Measurements from ENCODE around the gene ST6GALNAC6.

The ST6GALNAC6 gene, protein sequence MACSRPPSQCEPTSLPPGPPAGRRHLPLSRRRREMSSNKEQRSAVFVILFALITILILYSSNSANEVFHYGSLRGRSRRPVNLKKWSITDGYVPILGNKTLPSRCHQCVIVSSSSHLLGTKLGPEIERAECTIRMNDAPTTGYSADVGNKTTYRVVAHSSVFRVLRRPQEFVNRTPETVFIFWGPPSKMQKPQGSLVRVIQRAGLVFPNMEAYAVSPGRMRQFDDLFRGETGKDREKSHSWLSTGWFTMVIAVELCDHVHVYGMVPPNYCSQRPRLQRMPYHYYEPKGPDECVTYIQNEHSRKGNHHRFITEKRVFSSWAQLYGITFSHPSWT

GRCh38 chr9:127899128-127899943 lies at the start of gene ST6GALNAC6:
Gene ST6GALNAC6, minus strand, starts transcription at chr9:127899603. Its CDS starts 1,622 bp downstream, at chr9:127897981.
- DNase-seq: peak; percentile 76 to 83

GRCh38 chr9:127947841-127948710 lies 48.7 kb upstream of the ST6GALNAC6 start:
- no peak for DNase-seq

DNA sequence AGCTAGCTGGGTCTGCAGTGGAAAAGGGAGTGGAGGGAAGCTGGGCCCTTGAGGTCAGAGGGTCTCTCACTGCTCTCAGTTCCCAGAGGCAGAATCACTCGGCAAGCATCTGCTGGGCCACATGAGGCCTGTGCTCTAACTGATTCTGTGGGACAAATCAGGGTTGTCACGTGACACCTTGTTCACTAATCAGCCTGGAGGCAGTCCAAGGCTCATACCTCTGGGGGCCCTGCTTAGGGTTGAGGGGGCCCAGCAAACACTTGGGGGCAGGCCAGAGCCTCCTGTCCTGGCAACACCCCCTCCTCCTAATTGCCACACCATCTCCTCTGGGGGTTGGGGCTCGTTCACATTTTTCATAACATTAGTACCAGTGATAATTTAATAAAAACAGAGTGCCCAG lies 47.3 kb upstream of the ST6GALNAC6 start:
- no peak for DNase-seq

- DNase-seq: no peak
Observed at GRCh38 chr9:127945942-127946341, 46.5 kb upstream of the ST6GALNAC6 start.

DNA sequence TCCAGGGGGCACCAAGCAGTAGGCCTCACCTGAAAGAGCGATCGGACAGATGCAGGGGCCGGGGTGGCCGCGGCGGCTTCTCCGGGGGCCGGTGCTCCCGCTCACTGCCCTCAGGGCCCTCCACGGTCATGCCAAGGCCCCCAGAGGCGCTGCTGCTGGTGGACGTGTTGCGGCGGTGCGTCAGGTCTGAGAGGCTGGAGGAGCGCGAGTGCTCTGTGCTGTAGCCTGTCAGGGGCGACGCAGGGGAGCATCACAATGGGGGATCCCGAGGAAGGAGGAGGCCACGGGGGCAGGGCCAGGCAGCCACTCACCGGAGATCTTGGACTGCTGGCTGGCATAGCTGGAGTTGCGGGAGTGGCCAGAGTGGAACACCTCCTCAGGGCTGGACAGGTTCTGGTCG lies 45.9 kb upstream of the ST6GALNAC6 start:
- DNase-seq: no peak

- no peak for DNase-seq
Observed at GRCh38 chr9:127944586-127945218, 45.3 kb upstream of the ST6GALNAC6 start.

GRCh38 chr9:127943731-127944144 lies 44.3 kb upstream of the ST6GALNAC6 start:
- DNase-seq: peak; percentile 86 to 89

DNA sequence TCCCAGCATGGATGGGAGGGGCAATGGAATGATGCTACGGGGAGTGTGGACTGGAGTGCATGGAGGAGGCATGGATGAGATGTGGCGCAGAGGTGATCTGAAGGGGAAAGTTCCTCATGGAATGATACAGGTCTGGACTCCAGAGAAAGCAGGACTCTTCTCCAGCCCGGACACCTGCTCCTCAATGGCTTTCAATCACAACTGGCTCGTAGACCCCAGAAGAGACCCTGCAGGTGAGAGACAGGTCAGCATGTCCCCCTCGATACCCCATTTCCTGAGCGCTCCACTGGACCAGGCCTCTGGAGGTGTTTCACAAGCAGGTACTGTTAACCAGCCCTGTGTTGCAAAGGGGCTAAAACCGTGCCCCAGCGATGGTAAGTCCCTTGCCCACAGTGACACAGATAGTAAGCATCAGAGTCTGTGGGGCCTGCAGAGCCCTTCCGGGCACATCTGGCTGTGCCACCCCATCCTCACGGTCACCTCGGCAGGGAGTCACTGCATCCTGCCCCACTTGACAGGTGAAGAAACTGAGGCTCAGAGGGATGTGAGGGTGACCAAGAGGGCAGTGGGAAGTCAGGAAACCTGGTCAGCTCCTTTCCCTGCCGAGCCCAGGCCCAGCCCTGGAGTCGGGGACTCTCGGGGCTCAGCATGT lies 43.7 kb upstream of the ST6GALNAC6 start:
- DNase-seq: no peak

- peak; percentile 56 to 61 for DNase-seq
Observed at GRCh38 chr9:127942216-127943010, 43.0 kb upstream of the ST6GALNAC6 start.

DNA sequence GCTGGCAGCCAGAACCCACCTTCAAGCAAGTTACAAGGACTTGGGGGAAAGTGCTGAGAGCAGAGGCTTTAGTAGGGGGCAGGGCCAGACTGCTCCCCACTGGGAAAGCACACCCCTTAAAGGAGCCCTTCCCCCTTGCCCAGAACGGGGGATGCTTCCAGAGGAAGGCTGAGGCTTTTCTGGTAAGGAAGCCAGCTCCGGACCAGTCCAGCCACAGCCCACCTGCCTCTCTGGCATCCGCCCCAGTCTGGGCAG lies 42.5 kb upstream of the ST6GALNAC6 start:
- DNase-seq: no peak

DNA sequence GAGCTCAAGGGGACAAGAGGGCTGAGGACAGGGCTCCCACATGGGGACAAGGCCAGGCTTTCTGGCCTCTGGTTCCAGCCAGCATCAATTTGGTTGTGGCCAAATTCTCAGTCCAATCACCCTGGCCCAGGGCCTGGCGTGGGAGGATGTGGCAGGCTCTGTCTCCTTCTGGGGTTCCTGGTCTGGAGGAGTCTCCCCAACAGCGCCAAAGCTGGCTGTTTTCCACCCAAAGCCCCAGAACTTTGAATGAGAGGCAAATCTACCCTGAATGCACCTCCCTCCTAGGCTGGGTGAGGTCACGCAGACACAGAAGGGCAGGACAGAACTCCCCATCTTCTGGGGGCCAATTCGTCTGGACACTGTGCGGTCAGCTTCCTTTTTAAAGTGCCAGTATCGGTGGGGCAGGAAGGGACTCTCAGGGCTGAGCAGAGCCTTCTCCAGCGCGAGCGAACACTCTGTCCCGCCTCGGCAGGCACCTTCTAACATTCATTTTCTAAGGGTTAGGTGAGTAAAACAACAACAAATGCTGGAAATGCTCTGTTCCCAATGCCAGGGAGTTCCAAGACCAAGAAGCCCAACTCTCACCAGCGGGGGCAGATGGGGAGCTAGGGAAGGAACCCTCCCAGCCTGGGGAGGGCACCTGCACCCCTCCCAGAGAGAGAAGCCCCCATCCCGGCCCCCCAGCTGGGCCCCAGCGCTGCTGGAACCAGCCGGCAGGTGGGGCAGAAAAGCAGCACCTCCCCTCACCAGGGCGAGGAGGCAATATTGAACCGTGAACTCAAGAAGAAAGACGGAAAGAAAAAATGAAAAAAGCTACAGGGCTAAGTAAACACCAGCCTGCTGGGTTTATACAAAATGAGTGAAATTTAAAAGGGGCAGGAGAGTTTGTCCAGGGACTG lies 41.9 kb upstream of the ST6GALNAC6 start:
- DNase-seq: no peak

- no peak for DNase-seq
Observed at GRCh38 chr9:127940593-127940992, 41.2 kb upstream of the ST6GALNAC6 start.

- DNase-seq: no peak
Observed at GRCh38 chr9:127938298-127938690, 38.9 kb upstream of the ST6GALNAC6 start.

GRCh38 chr9:127937388-127938297 lies 38.2 kb upstream of the ST6GALNAC6 start, which contains the start of gene DPM2:
Gene DPM2, minus strand, starts transcription at chr9:127937854. Its CDS starts 34 bp downstream, at chr9:127937820.
- DNase-seq: peak; percentile 86 to 90

GRCh38 chr9:127937056-127937387 lies 37.6 kb upstream of the ST6GALNAC6 start:
- DNase-seq: no peak

DNA sequence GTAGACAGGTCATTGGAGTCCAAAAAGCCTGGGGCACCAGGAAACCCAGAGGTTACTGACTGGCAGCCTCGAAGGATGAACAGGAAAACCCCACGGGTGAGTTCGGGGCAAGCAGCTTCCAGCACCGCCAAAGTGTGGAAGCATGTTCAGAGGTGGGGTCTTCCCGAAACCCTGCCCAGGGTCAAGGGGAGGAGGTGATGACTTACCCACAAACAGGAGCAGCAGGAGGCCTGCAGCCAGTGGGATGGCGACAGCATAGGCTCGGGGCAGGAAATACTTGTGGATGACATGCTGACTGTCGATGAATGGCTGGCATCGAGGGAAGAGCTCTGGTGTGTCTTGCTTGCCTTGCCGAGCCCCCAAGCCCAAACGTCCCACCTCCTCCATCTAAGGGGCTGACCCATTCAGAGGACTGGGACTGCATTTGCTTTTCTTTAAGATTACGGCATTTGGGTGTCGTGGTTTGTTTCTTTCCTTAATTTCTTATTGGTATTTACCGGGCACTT lies 37.0 kb upstream of the ST6GALNAC6 start:
- no peak for DNase-seq

- DNase-seq: no peak
Observed at GRCh38 chr9:127935765-127936221, 36.4 kb upstream of the ST6GALNAC6 start.

GRCh38 chr9:127934986-127935385 lies 35.6 kb upstream of the ST6GALNAC6 start:
- DNase-seq: no peak

DNA sequence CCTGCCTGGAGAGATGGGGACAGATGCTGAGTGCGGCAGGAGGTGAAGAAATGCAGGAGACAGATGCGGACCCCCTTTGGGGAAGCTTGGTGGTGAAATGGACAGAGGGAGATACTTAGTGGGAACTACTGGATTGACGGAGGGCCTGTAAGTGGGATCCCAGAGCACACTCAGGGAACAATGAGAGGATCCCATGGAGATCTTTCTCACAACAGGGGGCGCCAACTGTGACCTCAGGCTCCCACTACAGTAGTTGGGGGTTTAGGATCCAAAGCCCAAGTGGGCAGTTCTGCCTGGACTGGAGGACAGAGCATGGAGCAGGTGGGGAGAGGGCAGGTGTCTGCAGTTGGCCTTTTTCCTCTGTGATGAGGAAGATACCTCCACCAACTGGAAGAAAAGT lies 34.8 kb upstream of the ST6GALNAC6 start:
- no peak for DNase-seq

Measured in stimulated activated CD4-positive, alpha-beta T cell treated with anti-CD3 and anti-CD28 coated beads, Interleukin-2, amount 100 ng/mL, for 24 hours (primary cell).